BLaER1 treated with 17β-estradiol and CSF1 and Interleukin-3, amounts not matched to agents 10 nM and 100 nM (cell line): ENCODE results near the gene ZDHHC11B.
"Not testable (repeated sequence)": the region's sequence is repeated elsewhere in the genome, so short reads cannot be mapped to it uniquely, and the experiment has no call there.

ENCODE experiments used
- H3K27ac ChIP-seq, 11 experiments: shearing (Covaris generic); formaldehyde crosslinking; 2 replicates each; pipeline ENCODE4 v1.8.1; 2022
- H3K27me3 ChIP-seq, 11 experiments: shearing (Covaris generic); formaldehyde crosslinking; 2 replicates each; pipeline ENCODE4 v1.8.1; 2022
- H3K36me3 ChIP-seq, 11 experiments: shearing (Covaris generic); formaldehyde crosslinking; 2 replicates each; pipeline ENCODE4 v1.8.1; 2022
- H3K4me1 ChIP-seq, 10 experiments: shearing (Covaris generic); formaldehyde crosslinking; 2 replicates each; pipeline ENCODE4 v1.8.1; 2022
- H3K4me2 ChIP-seq, 11 experiments: shearing (Covaris generic); formaldehyde crosslinking; 2 replicates each; pipeline ENCODE4 v1.8.1; 2022
- H3K4me3 ChIP-seq, 10 experiments: shearing (Covaris generic); formaldehyde crosslinking; 2 replicates each; pipeline ENCODE4 v1.8.1; 2022
- H3K9ac ChIP-seq, 11 experiments: shearing (Covaris generic); formaldehyde crosslinking; 2 replicates each; pipeline ENCODE4 v1.8.1; 2022
- H3K9me3 ChIP-seq, 11 experiments: shearing (Covaris generic); formaldehyde crosslinking; replicated peaks in 1 of 11; 2 replicates each; pipeline ENCODE4 v1.8.1; 2022
- H4K20me1 ChIP-seq, 11 experiments: shearing (Covaris generic); formaldehyde crosslinking; 2 replicates each; pipeline ENCODE4 v1.8.1; 2022
- Cebpa-rat ChIP-seq, 11 experiments: shearing (Covaris generic); IDR thresholded peaks; 2 replicates each; pipeline ENCODE4 v1.8.1; 2022

The ZDHHC11B gene

GRCh38 chr5:773517-774264 is 10.8 kb downstream of the ZDHHC11B start:
- no peak for TF ChIP-seq Cebpa-rat (IDR thresholded peaks at IDR 0.05)
- Histone ChIP-seq H3K9me3 (no peaks in the 10 kb centered on the region; a peak in 1 of 22 replicates), H3K27me3 (no peaks in the 10 kb centered on the region), H3K4me2 (no peak overlapping the region), H3K4me1 (peaks cover 0 to 6% (median 0%) of the 10 kb centered on the region in 10 experiments; a peak in 1 of 20 replicates), H3K9ac (no peak overlapping the region), H3K4me3 (no peak overlapping the region), H3K27ac (no peak overlapping the region), H4K20me1 (no peaks in the 10 kb centered on the region), H3K36me3 (no peaks in the 10 kb centered on the region)

- H3K4me1 ChIP-seq, H3K27me3 ChIP-seq, H3K4me3 ChIP-seq, H3K4me2 ChIP-seq, H4K20me1 ChIP-seq, H3K9me3 ChIP-seq, H3K36me3 ChIP-seq, H3K27ac ChIP-seq, H3K9ac ChIP-seq: not testable (repeated sequence)
Measured at GRCh38 chr5:772931-773330, 11.6 kb downstream of the ZDHHC11B start.

DNA sequence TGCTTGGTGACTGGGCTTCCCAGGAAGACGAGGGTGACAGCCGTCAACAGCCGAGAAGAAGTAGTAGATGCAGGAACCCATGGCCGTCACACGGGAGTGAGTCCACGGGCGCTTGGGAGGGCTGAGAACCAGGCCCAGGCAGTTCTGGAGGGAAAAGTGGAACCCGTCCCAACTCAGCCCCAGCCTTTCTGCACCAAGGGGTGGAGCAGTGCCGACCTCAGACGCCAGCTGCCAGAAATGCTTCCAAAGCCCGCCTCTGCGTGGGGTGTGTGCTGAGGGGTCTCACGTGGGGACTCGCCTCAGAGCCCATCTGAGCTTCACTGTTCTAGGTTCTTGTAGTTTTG is 12.0 kb downstream of the ZDHHC11B start:
- H3K4me1 ChIP-seq, H3K9ac ChIP-seq, H3K9me3 ChIP-seq, H3K27ac ChIP-seq, H4K20me1 ChIP-seq, H3K4me3 ChIP-seq, H3K36me3 ChIP-seq, H3K4me2 ChIP-seq, H3K27me3 ChIP-seq: not testable (repeated sequence)

GRCh38 chr5:771841-772546 is 12.5 kb downstream of the ZDHHC11B start:
- not testable (repeated sequence) for H3K9me3 ChIP-seq, H3K9ac ChIP-seq, H3K36me3 ChIP-seq, H4K20me1 ChIP-seq, H3K27ac ChIP-seq, H3K4me2 ChIP-seq, H3K4me3 ChIP-seq, H3K4me1 ChIP-seq, H3K27me3 ChIP-seq

GRCh38 chr5:771087-771781 is 13.3 kb downstream of the ZDHHC11B start:
- not testable (repeated sequence) for H3K27me3 ChIP-seq, H3K27ac ChIP-seq, H3K4me3 ChIP-seq, H3K9me3 ChIP-seq, H3K4me2 ChIP-seq, H3K36me3 ChIP-seq, H3K9ac ChIP-seq, H4K20me1 ChIP-seq, H3K4me1 ChIP-seq

GRCh38 chr5:770585-770984 is 13.9 kb downstream of the ZDHHC11B start:
- peaks cover 6 to 10% (median 9%) of the 10 kb centered on the region in 11 experiments; a peak in 14 of 22 replicates for H3K9me3 ChIP-seq
- H3K9ac ChIP-seq, H3K36me3 ChIP-seq, H3K27ac ChIP-seq, H3K27me3 ChIP-seq, H3K4me2 ChIP-seq, H4K20me1 ChIP-seq, H3K4me1 ChIP-seq, H3K4me3 ChIP-seq: not testable (repeated sequence)

DNA sequence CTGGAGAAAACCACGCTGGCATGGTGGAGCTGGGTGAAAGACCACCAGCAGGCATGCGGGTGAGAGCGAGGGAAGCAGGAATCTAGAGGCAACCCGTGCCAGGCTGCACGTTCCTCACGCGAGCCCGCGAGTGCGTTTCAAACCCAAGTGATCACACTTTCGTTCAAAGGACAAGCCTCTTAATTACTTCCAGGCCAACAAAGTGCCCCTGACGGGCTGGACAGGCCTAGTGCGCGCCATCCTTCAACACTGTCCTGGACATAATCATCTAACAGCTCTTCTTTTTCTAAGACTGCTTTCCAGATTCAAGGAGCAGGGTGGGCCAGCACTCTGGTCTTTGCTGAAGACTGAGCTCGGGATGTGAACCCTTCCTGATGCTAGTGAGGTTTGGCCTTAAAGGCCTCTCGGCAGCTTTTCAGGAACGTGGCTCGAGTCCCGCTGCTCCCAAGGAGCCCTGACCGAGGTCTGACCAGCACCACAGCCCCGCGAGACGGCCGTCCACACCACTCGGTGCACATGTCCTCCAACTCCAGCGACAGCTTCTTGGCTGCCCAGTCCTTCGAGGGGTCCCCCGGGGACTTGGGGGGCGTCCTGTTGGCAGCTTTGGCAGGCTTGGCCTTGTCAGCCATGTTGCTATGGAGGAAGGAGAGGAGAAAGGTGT is 14.9 kb downstream of the ZDHHC11B start:
- not testable (repeated sequence) for H4K20me1 ChIP-seq, H3K4me2 ChIP-seq, H3K4me1 ChIP-seq, H3K9ac ChIP-seq, H3K4me3 ChIP-seq, H3K27me3 ChIP-seq, H3K36me3 ChIP-seq, H3K27ac ChIP-seq
- peaks cover 6 to 16% (median 13%) of the 10 kb centered on the region in 11 experiments; a peak in 14 of 22 replicates for H3K9me3 ChIP-seq

- no peaks in the 10 kb centered on the region for H4K20me1 ChIP-seq
- no peaks in the 10 kb centered on the region for H3K36me3 ChIP-seq
- H3K9me3 ChIP-seq: peaks cover 6 to 19% (median 13%) of the 10 kb centered on the region in 11 experiments; a peak in 15 of 22 replicates
- H3K9ac ChIP-seq: no peak overlapping the region
- TF ChIP-seq Cebpa-rat (IDR thresholded peaks at IDR 0.05): no peak
- no peak overlapping the region for H3K27ac ChIP-seq
- H3K4me3 ChIP-seq: no peak overlapping the region
- no peak overlapping the region for H3K4me2 ChIP-seq
- no peaks in the 10 kb centered on the region for H3K4me1 ChIP-seq
- H3K27me3 ChIP-seq: no peaks in the 10 kb centered on the region
Measured at GRCh38 chr5:766666-767431, 17.7 kb downstream of the ZDHHC11B start.

DNA sequence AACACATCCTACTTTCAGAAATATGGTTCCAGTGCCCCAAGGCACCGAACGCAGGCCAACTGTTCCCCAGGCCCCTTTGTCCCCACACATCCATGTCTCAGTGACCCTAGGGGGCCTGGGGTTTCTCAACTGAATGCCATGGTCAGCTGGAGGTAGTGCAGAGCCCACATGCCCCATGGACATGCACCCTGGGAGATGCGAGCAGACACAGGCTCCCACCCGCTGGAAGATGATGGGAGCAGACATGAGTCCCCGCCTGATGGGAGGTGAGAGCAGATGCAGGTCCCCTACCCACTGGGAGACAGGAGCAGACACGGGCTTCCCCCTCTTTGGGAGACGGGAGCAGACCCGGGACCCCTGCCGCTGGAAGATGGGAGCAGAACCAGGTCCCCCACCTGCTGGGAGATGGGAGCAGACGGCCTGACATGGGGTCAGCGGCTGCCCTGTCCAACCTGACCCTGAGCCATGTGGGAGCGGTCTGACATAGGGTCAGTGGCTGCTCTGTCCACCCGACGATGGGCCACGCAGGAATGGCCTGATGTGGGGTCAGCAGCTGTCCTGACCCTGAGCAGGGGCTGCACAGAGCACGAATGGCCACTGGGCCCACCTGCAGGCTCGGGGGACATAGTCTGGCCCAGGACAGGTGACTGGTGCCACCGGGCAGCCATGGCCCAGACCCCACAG is 18.4 kb downstream of the ZDHHC11B start:
- Histone ChIP-seq H3K27me3 (no peaks in the 10 kb centered on the region), H3K27ac (no peak overlapping the region), H3K4me3 (no peak overlapping the region), H3K9ac (no peak overlapping the region), H3K4me2 (no peak overlapping the region), H4K20me1 (no peaks in the 10 kb centered on the region), H3K4me1 (no peaks in the 10 kb centered on the region), H3K9me3 (peaks cover 6 to 19% (median 13%) of the 10 kb centered on the region in 11 experiments; a peak in 15 of 22 replicates), H3K36me3 (no peaks in the 10 kb centered on the region)
- TF ChIP-seq Cebpa-rat (IDR thresholded peaks at IDR 0.05): no peak
